ENCODE measurements around the gene EID2.

DNA sequence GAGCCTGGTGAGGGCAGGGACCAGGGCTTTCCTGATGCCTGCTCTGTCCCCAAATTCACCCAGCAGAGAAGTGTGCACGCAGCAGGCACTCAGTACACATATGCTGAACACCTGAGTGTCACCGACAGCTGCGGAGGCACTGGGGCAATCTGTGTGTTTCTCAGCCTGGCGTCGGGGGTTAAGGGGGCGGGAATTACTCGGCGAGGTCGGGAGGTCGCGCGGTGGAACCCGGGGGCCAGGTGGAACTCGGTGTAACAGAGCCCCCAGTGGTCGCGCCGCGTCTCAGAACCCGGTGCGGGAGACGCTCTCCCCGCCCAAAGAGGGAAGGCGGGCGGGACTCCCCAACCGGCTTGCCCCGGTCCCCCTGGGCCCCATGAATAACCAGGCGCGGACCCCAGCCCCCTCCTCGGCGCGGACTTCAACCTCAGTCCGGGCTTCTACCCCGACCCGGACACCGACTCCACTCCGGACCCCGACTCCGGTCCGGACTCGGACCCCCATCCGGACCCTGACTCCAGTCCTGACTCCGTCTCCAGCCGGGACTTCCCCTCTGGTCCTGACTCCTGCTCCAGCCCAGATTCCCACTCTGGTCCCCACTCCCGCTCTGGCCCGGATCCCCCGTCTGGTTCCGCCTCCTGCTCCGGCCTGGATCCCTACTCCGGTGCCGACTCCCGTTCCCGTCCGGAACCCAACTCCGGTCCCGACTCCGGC is 25.0 kb downstream of the EID2 start, which contains the start of gene SELENOV:
- TF ChIP-seq, protein P1, sequence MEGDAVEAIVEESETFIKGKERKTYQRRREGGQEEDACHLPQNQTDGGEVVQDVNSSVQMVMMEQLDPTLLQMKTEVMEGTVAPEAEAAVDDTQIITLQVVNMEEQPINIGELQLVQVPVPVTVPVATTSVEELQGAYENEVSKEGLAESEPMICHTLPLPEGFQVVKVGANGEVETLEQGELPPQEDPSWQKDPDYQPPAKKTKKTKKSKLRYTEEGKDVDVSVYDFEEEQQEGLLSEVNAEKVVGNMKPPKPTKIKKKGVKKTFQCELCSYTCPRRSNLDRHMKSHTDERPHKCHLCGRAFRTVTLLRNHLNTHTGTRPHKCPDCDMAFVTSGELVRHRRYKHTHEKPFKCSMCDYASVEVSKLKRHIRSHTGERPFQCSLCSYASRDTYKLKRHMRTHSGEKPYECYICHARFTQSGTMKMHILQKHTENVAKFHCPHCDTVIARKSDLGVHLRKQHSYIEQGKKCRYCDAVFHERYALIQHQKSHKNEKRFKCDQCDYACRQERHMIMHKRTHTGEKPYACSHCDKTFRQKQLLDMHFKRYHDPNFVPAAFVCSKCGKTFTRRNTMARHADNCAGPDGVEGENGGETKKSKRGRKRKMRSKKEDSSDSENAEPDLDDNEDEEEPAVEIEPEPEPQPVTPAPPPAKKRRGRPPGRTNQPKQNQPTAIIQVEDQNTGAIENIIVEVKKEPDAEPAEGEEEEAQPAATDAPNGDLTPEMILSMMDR (IDR thresholded peaks at IDR 0.05; ENCODE audit: extremely low read depth in 1 of 2, insufficient read depth in 1 of 2, low read depth in 1 of 2, low read length in 2 of 2), result peak in 1 of 2 donors; percentile 7
- TF ChIP-seq POLR2A (IDR thresholded peaks at IDR 0.05; ENCODE audit: low read depth, low read length) (no peak), POLR2AphosphoS5 (IDR thresholded peaks at IDR 0.05; ENCODE audit: insufficient read depth, low read depth, low read length) (no peak), EZH2 (IDR thresholded peaks at IDR 0.05; ENCODE audit: borderline replicate concordance, low read depth, low read length, severe bottlenecking) (peak; percentile 95), JUN (IDR thresholded peaks at IDR 0.05; ENCODE audit: borderline replicate concordance, insufficient read depth, insufficient read length, low read depth) (no peak), GATA2 (IDR thresholded peaks at IDR 0.05; ENCODE audit: insufficient read depth, insufficient read length, low read depth, low read length) (no peak)
- TF ChIP-seq, protein P2, sequence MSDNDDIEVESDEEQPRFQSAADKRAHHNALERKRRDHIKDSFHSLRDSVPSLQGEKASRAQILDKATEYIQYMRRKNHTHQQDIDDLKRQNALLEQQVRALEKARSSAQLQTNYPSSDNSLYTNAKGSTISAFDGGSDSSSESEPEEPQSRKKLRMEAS (IDR thresholded peaks at IDR 0.05; ENCODE audit: insufficient read depth, insufficient read length), result no peak
